K562 (cell line): Measurements from ENCODE around the gene CAMK2N1. TPM values are rescaled to one million over a fixed set of nuclear protein-coding genes. Genes with fewer than 3 reads are reported as not detected.
"Not testable (repeated sequence)": the region's sequence is repeated elsewhere in the genome, so short reads cannot be mapped to it uniquely, and the experiment has no call there.

Source experiments
- ATAC-seq: fragments of 200-7000 bp; cut with Tn5 transposase; 3 replicates; pipeline ENCODE4 v1.9.1; 2020; ENCODE audit warnings: moderate library complexity
- BruUV-seq: library from RNA; stranded (reverse); fragments of 400-500 nt; replicated peaks from 2 replicates; lab custom pipeline; 2021; lab: Mats Ljungman, UMichigan
- CTCF ChIA-PET: fragments of 300-600 bp; formaldehyde crosslinking; extraction: SDS; loops from one replicate; lab custom pipeline; 2021; ENCODE audit warnings: low intra/inter-chr PET ratio; lab: Yijun Ruan, JAX
- POLR2A ChIA-PET: fragments of 300-600, 350-650 bp; sonication (Branson Sonifier 250); formaldehyde crosslinking; extraction: SDS; loops from one replicate; lab custom pipeline; 2021; ENCODE audit warnings: antibody characterized with exemption, inconsistent platforms; lab: Yijun Ruan, JAX
- DNase-seq, 4 experiments: peaks; one replicate each; pipeline versions ENCODE4 v3.0.0 to v3.0.0-alpha.2; 2011 to 2018; ENCODE audit warnings: low spot score in 3 of 4, mixed read lengths in 3 of 4; ENCODE audit errors: extremely low read depth in 1 of 4
- FAIRE-seq: peaks from 2 replicates; lab custom pipeline; 2011; peaks lifted over from hg19 to GRCh38; lab: Jason Lieb, UNC
- H2AFZ ChIP-seq: 2 replicates; pipeline ENCODE4 v1.6.0; 2011; ENCODE audit warnings: low read depth, low read length, control low read depth, inconsistent platforms
- H3K27ac ChIP-seq: fragments of 200-600 bp; 3 replicates; pipeline ENCODE4 v1.8.0; 2011; ENCODE audit warnings: low read depth, mild to moderate bottlenecking, control low read depth, inconsistent platforms, low read length, moderate library complexity, mixed read lengths; ENCODE audit errors: extremely low read depth
- H3K27me3 ChIP-seq, 2 experiments: fragments of 300-600 bp in 1 of 2; 2 replicates in 1 of 2; 3 replicates in 1 of 2; pipeline versions ENCODE4 v1.6.0 to v1.8.0; 2011; ENCODE audit warnings: inconsistent platforms in 2 of 2, low read length in 2 of 2, mild to moderate bottlenecking in 1 of 2, mixed read lengths in 1 of 2, moderate library complexity in 1 of 2; ENCODE audit not compliant: control insufficient read depth in 2 of 2, insufficient read depth in 2 of 2
- H3K36me3 ChIP-seq: fragments of 300-600 bp; 3 replicates; pipeline ENCODE4 v1.8.0; 2011; ENCODE audit warnings: mild to moderate bottlenecking, low read length, inconsistent platforms; ENCODE audit not compliant: control insufficient read depth, insufficient read depth
- H3K4me1 ChIP-seq, 2 experiments: fragments of 200-600 bp in 1 of 2; replicated peaks in 1 of 2; 2 replicates in 1 of 2; 3 replicates in 1 of 2; pipeline versions ENCODE4 v1.5.1 to v1.8.0; 2011; ENCODE audit warnings: inconsistent platforms in 2 of 2, low read length in 2 of 2, mild to moderate bottlenecking in 1 of 2, mixed read lengths in 1 of 2, moderate library complexity in 1 of 2; ENCODE audit not compliant: control insufficient read depth in 2 of 2, insufficient read depth in 2 of 2
- H3K4me2 ChIP-seq: 2 replicates; pipeline ENCODE4 v1.6.1; 2011; ENCODE audit warnings: low read length, control low read depth, inconsistent platforms, mixed read lengths; ENCODE audit not compliant: insufficient read depth
- H3K4me3 ChIP-seq: fragments of 200-600 bp; sonication (generic), shearing (Covaris generic); 2 replicates; pipeline ENCODE4 v1.5.1; 2016; ENCODE audit warnings: control low read depth, inconsistent platforms
- H3K79me2 ChIP-seq: fragments of 200-600 bp; 3 replicates; pipeline ENCODE4 v1.8.0; 2011; ENCODE audit warnings: low read length, inconsistent platforms; ENCODE audit not compliant: control insufficient read depth, insufficient read depth
- H3K9ac ChIP-seq, 2 experiments: 2 replicates each; pipeline versions ENCODE4 v1.6.0 to v1.6.1; 2011; ENCODE audit warnings: low read depth in 2 of 2, low read length in 2 of 2, control low read depth in 1 of 2, inconsistent platforms in 1 of 2, mild to moderate bottlenecking in 1 of 2, mixed read lengths in 1 of 2; ENCODE audit not compliant: insufficient read depth in 1 of 2
- H3K9me1 ChIP-seq: one replicate; pipeline ENCODE4 v1.6.0; 2011; ENCODE audit warnings: inconsistent platforms, mild to moderate bottlenecking, low read length, moderate library complexity; ENCODE audit not compliant: control insufficient read depth, insufficient read depth
- H3K9me3 ChIP-seq: replicated peaks from 2 replicates; pipeline ENCODE4 v1.5.1; 2011; ENCODE audit warnings: low read depth, low read length, inconsistent platforms; ENCODE audit not compliant: control insufficient read depth, insufficient read depth
- H4K20me1 ChIP-seq: replicated peaks from 2 replicates; pipeline ENCODE4 v1.6.1; 2011; ENCODE audit warnings: low read length, inconsistent platforms, mixed read lengths; ENCODE audit not compliant: control insufficient read depth, insufficient read depth
- CC2D1A ChIP-seq: fragments of 450-650 bp; IDR thresholded peaks from 2 replicates; pipeline ENCODE4 v1.6.1; 2017; ENCODE audit warnings: mild to moderate bottlenecking
- E2F5 ChIP-seq: sonication (generic); formaldehyde crosslinking; IDR thresholded peaks from 2 replicates; pipeline ENCODE4 v1.8.0; 2022; ENCODE audit warnings: mild to moderate bottlenecking, missing genetic modification reagents
- ELF1 ChIP-seq: fragments of 200-800 bp; sonication (Bioruptor generic); IDR thresholded peaks from 2 replicates; pipeline ENCODE4 v1.6.1; 2016; ENCODE audit warnings: missing genetic modification characterization, missing compliant biosample characterization
- LCOR ChIP-seq: sonication (generic); formaldehyde crosslinking; IDR thresholded peaks from 2 replicates; pipeline ENCODE4 v1.8.0; 2022; ENCODE audit warnings: mild to moderate bottlenecking, missing genetic modification reagents
- MAFG ChIP-seq: fragments of 450-650 bp; conservative IDR thresholded peaks from 2 replicates; pipeline ENCODE4 v1.6.1; 2016; ENCODE audit warnings: missing genetic modification characterization, missing compliant biosample characterization
- TFAP4 ChIP-seq: sonication (generic); formaldehyde crosslinking; IDR thresholded peaks from 2 replicates; pipeline ENCODE4 v1.8.0; 2022; ENCODE audit warnings: missing genetic modification reagents, mild to moderate bottlenecking, moderate library complexity, borderline replicate concordance
- U2AF2 ChIP-seq: fragments of 200-400 bp; formaldehyde crosslinking; optimal IDR thresholded peaks from 2 replicates; pipeline ENCODE3; 2017; ENCODE audit warnings: low read depth, mild to moderate bottlenecking, low read length
- VEZF1 ChIP-seq: fragments of 200-800 bp; sonication (Bioruptor generic); IDR thresholded peaks from 2 replicates; pipeline ENCODE4 v1.6.1; 2017; ENCODE audit warnings: missing genetic modification characterization, missing compliant biosample characterization
- ZNF316 ChIP-seq: fragments of 450-650 bp; IDR thresholded peaks from 2 replicates; pipeline ENCODE4 v1.6.1; 2016
- ZNF354B ChIP-seq: fragments of 250-450 bp; sonication (Bioruptor Pico); IDR thresholded peaks from 2 replicates; pipeline ENCODE4 v1.4.0; 2020
- ZNF41 ChIP-seq: fragments of 250-450 bp; sonication (Bioruptor Pico); conservative IDR thresholded peaks from 2 replicates; pipeline ENCODE4 v1.4.0; 2020; ENCODE audit warnings: mild to moderate bottlenecking
- ZNF583 ChIP-seq: fragments of 250-450 bp; sonication (Bioruptor Pico); IDR thresholded peaks from 2 replicates; pipeline ENCODE4 v1.4.0; 2020
- WGBS: fragments of 100-300 bp; shearing (Covaris generic); methylation state at CpG from one replicate; pipeline ENCODE4 v1.1.6; 2016; ENCODE audit warnings: low coverage, mixed read lengths; ENCODE audit not compliant: insufficient coverage; ENCODE audit errors: missing lambda C conversion rate; 5-methylcytosine and 5-hydroxymethylcytosine counted together
- in situ Hi-C: fragments of 300-500 bp; cut with MboI; formaldehyde crosslinking; loops from 4 replicates; pipeline ENCODE4 v1.15.0; 2018; ENCODE audit warnings: inconsistent platforms, mixed read lengths
- intact Hi-C: fragments of 100-400 bp; cut with micrococcal nuclease; formaldehyde crosslinking; loops from 2 replicates; pipeline ENCODE4 v1.14.2; 2022
- polyA plus RNA-seq, 8 experiments: library from polyadenylated mRNA; depleted of rRNA in 4 of 8; stranded (reverse) in 5 of 8; unstranded in 3 of 8; fragments of >200 nt; fragmentation: Nextera tagmentation in 2 of 8; fragmentation: Illumina TruSeq in 1 of 8; extraction: Ambion mirVana in 2 of 8; extraction: Trizol in 1 of 8; gene quantifications; 2 replicates each; pipeline versions ENCODE4 v1.2.1 to v1.2.3, GENCODE V29; 2011 to 2014; ENCODE audit warnings: inconsistent platforms in 1 of 8, missing spikeins in 1 of 8
- total RNA-seq, 7 experiments: library from RNA; depleted of rRNA in 6 of 7; stranded (reverse); fragments of >200 nt in 6 of 7; fragmentation: Illumina TruSeq in 2 of 7; extraction: Trizol in 2 of 7; gene quantifications; 2 replicates each; pipeline versions ENCODE4 v1.2.1 to v1.2.3, GENCODE V29; 2011 to 2021; ENCODE audit warnings: low replicate concordance in 1 of 7

The CAMK2N1 gene
- total and polyA plus RNA-seq, 9 of the 15 experiments (the other 6 are each of a cell fraction or from before 2014, with no cell fraction given) = 0.09 to 1.4 (median 0.34) TPM

- TF ChIP-seq E2F5 (no peak), U2AF2 (no peak)
Observed at GRCh38 chr1:20521960-20522861, 36.2 kb upstream of the CAMK2N1 start (continued).

- H3K27ac ChIP-seq, H3K36me3 ChIP-seq, BruUV-seq, H4K20me1 ChIP-seq, in situ Hi-C loops, H3K9me3 ChIP-seq, H3K9me1 ChIP-seq, FAIRE-seq, H3K9ac ChIP-seq, H3K79me2 ChIP-seq, H3K4me1 ChIP-seq, H3K4me3 ChIP-seq, H3K4me2 ChIP-seq: not testable (repeated sequence)
- intact Hi-C loops = loop anchor here (10.0 kb wide), 1 partner anchor 465 kb away; no protein-coding TSS in a partner anchor
- 3% methylated on average over 7 of the region's 7 CpGs for WGBS
- Histone ChIP-seq H3K27me3 (peaks cover 12 to 15% of the 10 kb centered on the region in 2 experiments), H2AFZ (peak overlapping the region; percentile 25; the same call in 1 of the 2 replicates)
- peak in 1 of 4 experiments; percentile 41 for DNase-seq
- peak; percentile 52; the same call in 2 of the 3 replicates for ATAC-seq
- CTCF ChIA-PET = interaction anchor here (0.6 to 1.6 kb wide), 3 partner anchors 144 to 599 kb away, joined by 3 read pairs; no protein-coding TSS in a partner anchor
- POLR2A ChIA-PET = interaction anchor here (0.7 to 1.3 kb wide), 3 partner anchors 94 to 655 kb away, joined by 3 read pairs; no protein-coding TSS in a partner anchor
- TF ChIP-seq ZNF354B (CRISPR knock-in tag) (peak; percentile 49; the same call in 1 of the 2 replicates), VEZF1 (CRISPR knock-in tag) (peak; percentile 42), TFAP4 (peak; percentile 77; the same call in 1 of the 2 replicates), ZNF41 (CRISPR knock-in tag) (peak; percentile 81), LCOR (CRISPR knock-in tag) (peak; percentile 34; the same call in 1 of the 2 replicates), ZNF583 (CRISPR knock-in tag) (peak; percentile 84; the same call in 1 of the 2 replicates), ELF1 (tag) (peak; percentile 16; the same call in 1 of the 2 replicates), ZNF316 (0 out of 2 replicates have a peak, but pooled peaks have one; percentile 23), MAFG (tag) (peak; percentile 27; the same call in 1 of the 2 replicates), CC2D1A (peak; percentile 58; the same call in 1 of the 2 replicates)
Observed at GRCh38 chr1:20519609-20520262, 33.7 kb upstream of the CAMK2N1 start.
